HUES48 (cell line): ENCODE data around the gene REXO1.

ENCODE experiments used
- H3K27ac ChIP-seq: one replicate; pipeline ENCODE4 v1.7.0; 2013; ENCODE audit warnings: low read depth, low read length, inconsistent platforms
- H3K27me3 ChIP-seq: 2 replicates; pipeline ENCODE4 v1.6.1; 2013; ENCODE audit warnings: mild to moderate bottlenecking, low read length; ENCODE audit not compliant: control insufficient read depth, insufficient read depth
- H3K36me3 ChIP-seq: 2 replicates; pipeline ENCODE4 v1.6.1; 2013; ENCODE audit warnings: low read length; ENCODE audit not compliant: control insufficient read depth, insufficient read depth
- H3K4me1 ChIP-seq: 2 replicates; pipeline ENCODE4 v1.6.1; 2013; ENCODE audit warnings: mild to moderate bottlenecking, low read length; ENCODE audit not compliant: control insufficient read depth, insufficient read depth
- H3K4me3 ChIP-seq: 2 replicates; pipeline ENCODE4 v1.5.1; 2013; ENCODE audit warnings: mild to moderate bottlenecking, low read depth, low read length
- H3K9ac ChIP-seq: 2 replicates; pipeline ENCODE4 v1.6.1; 2013; ENCODE audit warnings: mild to moderate bottlenecking, low read depth, low read length, moderate library complexity
- H3K9me3 ChIP-seq: 2 replicates; pipeline ENCODE4 v1.6.1; 2013; ENCODE audit warnings: low read length; ENCODE audit not compliant: control insufficient read depth, insufficient read depth

REXO1 gene

DNA sequence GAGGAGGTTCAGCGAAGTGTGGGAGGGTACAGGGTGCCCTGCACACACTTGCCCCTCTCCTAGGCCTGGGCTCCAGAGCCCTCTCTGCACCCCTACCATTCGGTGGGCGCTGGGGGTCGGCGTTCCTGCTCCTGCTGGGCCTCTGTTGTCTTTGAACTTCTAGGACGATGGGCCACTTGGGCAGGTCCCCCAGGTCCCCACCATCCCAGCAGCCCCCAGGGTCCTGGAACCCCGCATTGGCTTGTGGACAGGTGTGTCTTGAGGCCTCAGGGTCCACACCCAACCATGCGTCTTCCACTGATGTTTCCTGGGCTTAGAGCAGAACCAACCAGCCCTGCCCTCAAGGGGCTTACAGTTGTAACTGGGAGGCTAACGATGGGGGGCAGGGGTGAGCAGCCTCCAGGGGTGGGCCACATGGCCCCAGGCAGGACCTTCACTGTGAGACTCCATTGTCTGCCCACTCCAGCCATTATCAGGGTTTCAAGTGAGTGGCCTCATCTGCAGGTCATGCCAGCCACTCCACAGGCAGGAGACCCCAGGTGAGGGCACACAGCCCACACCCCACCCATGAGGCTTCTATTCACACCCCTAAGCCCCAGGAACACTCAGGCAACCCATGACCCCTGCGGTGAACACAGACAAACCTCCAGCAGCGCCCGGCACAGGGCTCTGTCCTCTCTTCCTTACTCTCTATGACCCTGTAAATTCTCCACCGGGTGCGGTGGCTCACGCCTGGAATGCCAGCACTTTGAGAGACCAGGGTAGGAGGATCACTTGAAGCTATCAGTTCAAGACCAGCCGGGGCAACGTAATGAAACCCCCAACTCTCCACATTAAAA, 17.1 kb upstream of the REXO1 start:
- H3K27ac ChIP-seq, result peak overlapping the region; percentile 98
- peak overlapping the region; percentile 71; the same call in 1 of the 2 replicates for H3K4me3 ChIP-seq
- no peaks in the 10 kb centered on the region for H3K9me3 ChIP-seq
- peaks cover 10% of the 10 kb centered on the region; the same call in 1 of the 2 replicates for H3K4me1 ChIP-seq
- H3K27me3 ChIP-seq, result peaks cover 16% of the 10 kb centered on the region
- no peaks in the 10 kb centered on the region for H3K36me3 ChIP-seq
- H3K9ac ChIP-seq, result peak overlapping the region; percentile 45

DNA sequence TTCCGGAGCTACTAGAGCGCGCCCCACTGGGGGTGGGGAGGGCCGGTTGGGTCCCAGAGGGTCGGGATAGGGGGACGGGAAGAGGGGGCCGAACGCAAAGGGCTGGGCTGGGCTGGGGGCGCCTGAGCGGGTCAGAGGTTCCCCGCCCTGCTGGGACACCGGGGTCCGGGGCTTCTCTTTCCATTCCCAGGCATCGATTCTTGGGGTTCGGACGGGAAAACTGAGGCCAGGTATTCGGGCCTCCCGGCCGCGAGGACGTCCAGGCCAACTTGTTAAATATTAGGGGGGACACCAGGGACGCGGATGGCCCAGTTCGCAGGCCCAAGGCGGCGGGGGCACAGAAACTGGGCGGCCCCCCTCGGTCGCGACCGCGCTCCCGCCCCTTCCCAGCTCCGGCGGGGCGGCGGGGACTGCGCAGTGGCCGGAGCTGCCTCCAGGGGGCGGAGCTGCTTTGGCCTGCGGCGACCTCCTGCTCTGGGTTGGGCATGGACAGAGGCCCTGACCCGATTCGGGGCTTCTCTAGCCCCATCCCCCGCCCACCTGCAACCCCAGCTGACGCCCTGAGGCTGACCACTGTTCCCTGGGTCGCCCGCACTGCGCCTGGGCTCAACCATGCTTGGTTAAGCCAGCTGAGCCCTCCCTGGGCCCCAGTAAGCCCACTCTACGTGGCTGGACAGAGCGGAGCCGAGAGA, 16.3 kb upstream of the REXO1 start:
- Histone ChIP-seq H3K27me3 (peaks cover 16% of the 10 kb centered on the region), H3K36me3 (no peaks in the 10 kb centered on the region), H3K9ac (peak overlapping the region; percentile 94), H3K4me3 (peak overlapping the region; percentile 71), H3K4me1 (peaks cover 14% of the 10 kb centered on the region; the same call in 1 of the 2 replicates), H3K9me3 (no peaks in the 10 kb centered on the region), H3K27ac (peak overlapping the region; percentile 98)

GRCh38 chr19:1863638-1864479, 15.6 kb upstream of the REXO1 start:
- H3K9me3 ChIP-seq, result no peaks in the 10 kb centered on the region
- H3K4me3 ChIP-seq, result peak overlapping the region; percentile 80
- H3K27me3 ChIP-seq, result peaks cover 16% of the 10 kb centered on the region
- peaks cover 17% of the 10 kb centered on the region for H3K4me1 ChIP-seq
- peak overlapping the region; percentile 98 for H3K27ac ChIP-seq
- no peaks in the 10 kb centered on the region for H3K36me3 ChIP-seq
- H3K9ac ChIP-seq, result peak overlapping the region; percentile 94

DNA sequence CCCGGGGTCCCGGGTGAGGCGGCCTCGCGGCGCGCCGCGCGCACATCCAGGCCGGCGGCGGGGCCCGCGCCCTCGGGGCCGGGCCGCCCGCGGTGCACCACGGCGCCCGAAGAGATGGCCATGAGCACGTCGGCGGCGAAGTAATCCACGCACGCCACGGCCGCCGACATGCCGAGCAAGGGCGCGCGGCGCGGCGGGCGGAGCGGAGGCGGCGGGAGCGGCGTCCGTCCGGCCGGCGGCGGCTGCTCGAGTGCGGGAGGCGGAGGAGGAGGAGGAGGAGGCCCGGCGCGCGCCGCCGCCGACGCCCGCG, 15.0 kb upstream of the REXO1 start, which contains the start of gene KLF16:
Gene KLF16 (minus strand): TSS at position 252 of the 310 bp plus-strand sequence. CDS start 82 bp downstream, at position 170.
- Histone ChIP-seq H3K9ac (peak within 1 kb of the TSS; percentile 94), H3K27ac (peak within 1 kb of the TSS; percentile 98), H3K4me1 (peaks cover 22% of the 10 kb centered on the region), H3K27me3 (peaks cover 16% of the 10 kb centered on the region), H3K36me3 (no peaks in the 10 kb centered on the region), H3K4me3 (peak within 1 kb of the TSS; percentile 80), H3K9me3 (no peaks in the 10 kb centered on the region)

GRCh38 chr19:1862424-1863327, 14.4 kb upstream of the REXO1 start:
- Histone ChIP-seq H3K27ac (peak overlapping the region; percentile 73), H3K27me3 (peaks cover 16% of the 10 kb centered on the region), H3K4me1 (peaks cover 28% of the 10 kb centered on the region), H3K9ac (peak overlapping the region; percentile 30; the same call in 1 of the 2 replicates), H3K36me3 (no peaks in the 10 kb centered on the region), H3K9me3 (no peaks in the 10 kb centered on the region), H3K4me3 (peak overlapping the region; percentile 80)

DNA sequence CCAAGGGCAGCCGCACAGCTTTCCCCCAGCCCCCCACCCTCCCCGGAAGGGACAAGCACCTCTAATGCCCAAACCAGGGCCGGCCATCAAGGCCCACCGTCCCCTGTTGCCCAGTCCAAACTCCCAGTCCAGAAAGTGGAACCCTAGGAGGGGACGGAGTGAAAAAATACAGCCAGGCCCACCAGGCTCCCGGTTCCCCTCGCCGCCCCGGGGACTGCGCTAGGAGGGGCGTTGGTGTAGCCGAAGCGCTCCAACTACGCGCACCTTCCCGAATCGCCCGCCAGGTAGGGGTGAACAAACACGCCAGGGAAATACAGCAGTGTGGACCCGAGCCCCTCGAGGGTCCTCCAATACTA, 13.8 kb upstream of the REXO1 start:
- H3K27ac ChIP-seq, result peak overlapping the region; percentile 28
- peak overlapping the region; percentile 80 for H3K4me3 ChIP-seq
- no peaks in the 10 kb centered on the region for H3K36me3 ChIP-seq
- peaks cover 31% of the 10 kb centered on the region for H3K4me1 ChIP-seq
- no peak overlapping the region for H3K9ac ChIP-seq
- no peaks in the 10 kb centered on the region for H3K9me3 ChIP-seq
- H3K27me3 ChIP-seq, result peaks cover 16% of the 10 kb centered on the region

GRCh38 chr19:1861599-1862031, 13.3 kb upstream of the REXO1 start:
- 0 out of 2 replicates have a peak overlapping the region, but pooled peaks have one; percentile 46 for H3K9ac ChIP-seq
- peak overlapping the region; percentile 80 for H3K4me3 ChIP-seq
- H3K9me3 ChIP-seq, result no peaks in the 10 kb centered on the region
- H3K27me3 ChIP-seq, result peaks cover 16% of the 10 kb centered on the region
- H3K36me3 ChIP-seq, result no peaks in the 10 kb centered on the region
- H3K4me1 ChIP-seq, result peaks cover 31% of the 10 kb centered on the region
- no peak overlapping the region for H3K27ac ChIP-seq

GRCh38 chr19:1860821-1861598, 12.7 kb upstream of the REXO1 start:
- peak overlapping the region; percentile 80 for H3K4me3 ChIP-seq
- H3K9ac ChIP-seq, result no peak overlapping the region
- H3K4me1 ChIP-seq, result peaks cover 37% of the 10 kb centered on the region
- H3K27me3 ChIP-seq, result peaks cover 16% of the 10 kb centered on the region
- peak overlapping the region; percentile 22 for H3K27ac ChIP-seq
- no peaks in the 10 kb centered on the region for H3K36me3 ChIP-seq
- H3K9me3 ChIP-seq, result no peaks in the 10 kb centered on the region

GRCh38 chr19:1860042-1860775, 11.9 kb upstream of the REXO1 start:
- Histone ChIP-seq H3K4me1 (peaks cover 43% of the 10 kb centered on the region), H3K27me3 (peaks cover 16% of the 10 kb centered on the region), H3K36me3 (no peaks in the 10 kb centered on the region), H3K9ac (no peak overlapping the region), H3K4me3 (peak overlapping the region; percentile 80), H3K27ac (peak overlapping the region; percentile 57), H3K9me3 (no peaks in the 10 kb centered on the region)
